ENCODE results near the gene SSH3.
A peak's percentile ranks its signal among the peaks of the same experiment; 100 is the strongest.

The SSH3 gene

GRCh38 chr11:67312187-67313021, 9.1 kb downstream of the SSH3 start:
- TF ChIP-seq SUZ12 (IDR thresholded peaks at IDR 0.05; ENCODE audit: extremely low read depth, insufficient read depth, insufficient read length) (no peak), ZNF274 (IDR thresholded peaks at IDR 0.05; ENCODE audit: low read depth, low read length) (no peak), YY1 (IDR thresholded peaks at IDR 0.05; ENCODE audit: insufficient read depth, insufficient read length) (no peak)
- H3K36me3 ChIP-seq (ENCODE audit: insufficient read depth, insufficient read length, low read length) = peaks cover 45% of the 10 kb centered on the region
- H3K27me3 ChIP-seq (ENCODE audit: insufficient read depth, insufficient read length) = no peaks in the 10 kb centered on the region
- no peaks in the 10 kb centered on the region for H3K9me3 ChIP-seq (ENCODE audit: insufficient read depth, low read length)
- H3K4me3 ChIP-seq (ENCODE audit: insufficient read length, low read depth) = no peak overlapping the region
- no peak for DNase-seq (ENCODE audit: low read depth, low spot score)
- H3K4me1 ChIP-seq (ENCODE audit: insufficient read depth, insufficient read length) = peaks cover 18% of the 10 kb centered on the region
- no peak overlapping the region for H3K9ac ChIP-seq (ENCODE audit: insufficient read length, low read depth)

DNA sequence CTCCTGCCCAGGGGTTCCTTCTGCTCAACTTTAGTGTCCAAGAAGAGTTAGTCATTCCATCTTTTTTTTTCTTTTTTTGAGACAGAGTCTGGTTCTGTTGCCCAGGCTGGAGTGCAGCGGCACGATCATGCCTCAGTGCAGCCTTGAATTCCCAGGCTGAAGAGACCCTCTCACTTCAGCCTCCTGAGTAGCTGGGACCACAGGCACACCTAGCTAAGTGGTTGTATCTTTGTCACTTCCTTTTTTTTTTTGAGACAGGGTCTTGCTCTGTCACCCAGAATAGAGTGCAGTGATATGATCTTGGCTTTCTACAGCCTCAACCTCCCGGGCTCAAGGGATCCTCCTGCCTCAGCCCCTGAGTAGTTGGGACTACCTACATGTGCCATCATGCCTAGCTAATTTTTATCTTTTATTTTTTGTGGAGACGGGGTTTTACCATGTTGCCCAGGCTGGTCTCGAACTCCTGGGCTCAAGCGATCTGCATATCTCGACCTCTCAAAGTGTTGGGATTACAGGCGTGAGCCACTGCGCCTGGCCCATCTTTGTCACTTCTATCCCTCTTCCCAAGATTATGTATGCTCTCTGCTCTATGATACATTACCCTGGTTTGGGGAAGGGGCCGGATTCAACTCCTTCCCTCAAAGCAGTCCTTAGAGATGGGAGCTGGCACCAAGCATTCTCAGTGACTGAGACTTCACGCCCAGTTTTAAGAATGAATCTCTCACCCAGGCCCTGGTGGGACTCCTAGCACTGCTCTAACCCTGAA, 10.0 kb downstream of the SSH3 start:
- Histone ChIP-seq H3K4me1 (ENCODE audit: insufficient read depth, insufficient read length) (peaks cover 15% of the 10 kb centered on the region), H3K9me3 (ENCODE audit: insufficient read depth, low read length) (no peaks in the 10 kb centered on the region), H3K27me3 (ENCODE audit: insufficient read depth, insufficient read length) (peaks cover 6% of the 10 kb centered on the region), H3K4me3 (ENCODE audit: insufficient read length, low read depth) (no peak overlapping the region), H3K9ac (ENCODE audit: insufficient read length, low read depth) (no peak overlapping the region), H3K36me3 (ENCODE audit: insufficient read depth, insufficient read length, low read length) (peaks cover 37% of the 10 kb centered on the region)
- DNase-seq (ENCODE audit: low read depth, low spot score) = no peak
- TF ChIP-seq YY1 (IDR thresholded peaks at IDR 0.05; ENCODE audit: insufficient read depth, insufficient read length) (no peak), SUZ12 (IDR thresholded peaks at IDR 0.05; ENCODE audit: extremely low read depth, insufficient read depth, insufficient read length) (no peak), ZNF274 (IDR thresholded peaks at IDR 0.05; ENCODE audit: low read depth, low read length) (no peak)

- H3K9ac ChIP-seq (ENCODE audit: insufficient read length, low read depth) = no peak overlapping the region
- no peak overlapping the region for H3K4me3 ChIP-seq (ENCODE audit: insufficient read length, low read depth)
- TF ChIP-seq ZNF274 (IDR thresholded peaks at IDR 0.05; ENCODE audit: low read depth, low read length) (no peak), YY1 (IDR thresholded peaks at IDR 0.05; ENCODE audit: insufficient read depth, insufficient read length) (no peak), SUZ12 (IDR thresholded peaks at IDR 0.05; ENCODE audit: extremely low read depth, insufficient read depth, insufficient read length) (no peak)
- no peaks in the 10 kb centered on the region for H3K9me3 ChIP-seq (ENCODE audit: insufficient read depth, low read length)
- DNase-seq (ENCODE audit: low read depth, low spot score) = no peak
- peaks cover 12% of the 10 kb centered on the region for H3K4me1 ChIP-seq (ENCODE audit: insufficient read depth, insufficient read length)
- peaks cover 15% of the 10 kb centered on the region for H3K27me3 ChIP-seq (ENCODE audit: insufficient read depth, insufficient read length)
- peaks cover 28% of the 10 kb centered on the region for H3K36me3 ChIP-seq (ENCODE audit: insufficient read depth, insufficient read length, low read length)
Measured at GRCh38 chr11:67314218-67314617, 10.9 kb downstream of the SSH3 start.

GRCh38 chr11:67315325-67315909, 12.1 kb downstream of the SSH3 start:
- TF ChIP-seq YY1 (IDR thresholded peaks at IDR 0.05; ENCODE audit: insufficient read depth, insufficient read length) (no peak), SUZ12 (IDR thresholded peaks at IDR 0.05; ENCODE audit: extremely low read depth, insufficient read depth, insufficient read length) (no peak), ZNF274 (IDR thresholded peaks at IDR 0.05; ENCODE audit: low read depth, low read length) (no peak)

DNA sequence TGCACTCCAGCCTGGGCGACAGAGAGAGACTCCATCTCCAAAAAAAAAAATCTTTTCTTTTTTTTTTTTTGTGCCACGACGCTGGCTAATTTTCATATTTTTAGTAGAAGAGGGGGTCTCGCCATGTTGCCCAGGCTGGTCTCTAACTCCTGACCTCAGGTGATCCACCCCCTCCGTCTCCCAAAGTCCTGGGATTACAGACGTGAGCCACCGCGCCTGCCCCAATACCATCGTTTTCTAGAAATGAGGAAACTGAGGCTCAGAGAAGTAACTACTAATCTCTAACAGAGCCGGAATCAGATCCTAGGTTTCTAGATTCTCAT, 13.5 kb downstream of the SSH3 start:
- H3K9ac ChIP-seq (ENCODE audit: insufficient read length, low read depth) = peak overlapping the region; percentile 93
- TF ChIP-seq ZNF274 (IDR thresholded peaks at IDR 0.05; ENCODE audit: low read depth, low read length) (no peak), YY1 (IDR thresholded peaks at IDR 0.05; ENCODE audit: insufficient read depth, insufficient read length) (no peak)
- H3K9me3 ChIP-seq (ENCODE audit: insufficient read depth, low read length) = no peaks in the 10 kb centered on the region
- H3K4me3 ChIP-seq (ENCODE audit: insufficient read length, low read depth) = peak overlapping the region; percentile 71
- DNase-seq (ENCODE audit: low read depth, low spot score) = no peak
- peaks cover 36% of the 10 kb centered on the region for H3K27me3 ChIP-seq (ENCODE audit: insufficient read depth, insufficient read length)
- peaks cover 3% of the 10 kb centered on the region for H3K4me1 ChIP-seq (ENCODE audit: insufficient read depth, insufficient read length)
- H3K36me3 ChIP-seq (ENCODE audit: insufficient read depth, insufficient read length, low read length) = peaks cover 5% of the 10 kb centered on the region

More at GRCh38 chr11:67315325-67315909, 12.1 kb downstream of the SSH3 start:
- no peak overlapping the region for H3K4me3 ChIP-seq (ENCODE audit: insufficient read length, low read depth)
- H3K4me1 ChIP-seq (ENCODE audit: insufficient read depth, insufficient read length) = peaks cover 10% of the 10 kb centered on the region
- no peak overlapping the region for H3K9ac ChIP-seq (ENCODE audit: insufficient read length, low read depth)
- DNase-seq (ENCODE audit: low read depth, low spot score) = no peak
- no peaks in the 10 kb centered on the region for H3K9me3 ChIP-seq (ENCODE audit: insufficient read depth, low read length)
- H3K27me3 ChIP-seq (ENCODE audit: insufficient read depth, insufficient read length) = peaks cover 26% of the 10 kb centered on the region
- peaks cover 16% of the 10 kb centered on the region for H3K36me3 ChIP-seq (ENCODE audit: insufficient read depth, insufficient read length, low read length)

DNA sequence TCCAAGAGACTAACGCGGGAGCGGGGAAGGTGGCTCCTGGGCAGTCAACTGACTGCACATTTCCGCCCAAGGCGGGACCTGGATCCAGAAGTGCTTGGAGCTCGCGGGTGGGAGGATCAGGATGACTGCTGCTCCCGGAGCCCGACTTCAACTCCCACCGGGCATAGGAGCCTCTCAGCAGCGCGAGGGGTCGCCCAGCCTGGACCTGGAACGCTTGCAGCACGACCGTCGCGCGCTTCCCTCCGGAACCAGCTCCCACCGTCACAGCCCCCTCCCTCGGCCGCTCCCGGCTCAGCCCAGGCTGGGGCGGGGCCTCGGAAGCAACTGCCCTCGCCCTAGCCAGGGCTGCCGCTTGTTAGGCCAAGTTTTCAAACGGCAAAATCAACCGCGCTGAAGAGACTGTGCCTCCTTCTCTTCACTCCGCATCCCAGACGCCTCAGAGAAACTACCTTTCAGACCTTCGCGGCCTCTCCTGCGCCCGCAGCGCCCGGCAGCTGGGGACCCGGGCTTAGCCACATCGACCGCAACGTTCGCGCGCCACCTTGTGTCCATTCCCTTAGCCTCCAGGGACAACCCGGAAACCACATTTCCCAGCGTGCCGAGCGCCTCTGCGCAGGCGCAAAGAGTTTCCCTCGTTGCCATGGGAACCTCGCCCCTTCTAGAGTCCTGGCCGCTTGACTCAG, 14.0 kb downstream of the SSH3 start:
- no peaks in the 10 kb centered on the region for H3K9me3 ChIP-seq (ENCODE audit: insufficient read depth, low read length)
- H3K4me1 ChIP-seq (ENCODE audit: insufficient read depth, insufficient read length) = peaks cover 3% of the 10 kb centered on the region
- peak overlapping the region; percentile 71 for H3K4me3 ChIP-seq (ENCODE audit: insufficient read length, low read depth)
- peaks cover 3% of the 10 kb centered on the region for H3K36me3 ChIP-seq (ENCODE audit: insufficient read depth, insufficient read length, low read length)
- no peak for TF ChIP-seq ZNF274 (IDR thresholded peaks at IDR 0.05; ENCODE audit: low read depth, low read length)
- TF ChIP-seq YY1 (IDR thresholded peaks at IDR 0.05; ENCODE audit: insufficient read depth, insufficient read length) = peak; percentile 23
- TF ChIP-seq SUZ12 (IDR thresholded peaks at IDR 0.05; ENCODE audit: extremely low read depth, insufficient read depth, insufficient read length) = no peak
- peaks cover 36% of the 10 kb centered on the region for H3K27me3 ChIP-seq (ENCODE audit: insufficient read depth, insufficient read length)
- DNase-seq (ENCODE audit: low read depth, low spot score) = peak; percentile 98
- H3K9ac ChIP-seq (ENCODE audit: insufficient read length, low read depth) = peak overlapping the region; percentile 93

Measured in NT2/D1 (cell line).